ENCODE measurements around the gene LRRC27. TPM values are rescaled to one million over a fixed set of nuclear protein-coding genes. Genes with fewer than 3 reads are reported as not detected.

The LRRC27 gene
- total and polyA plus RNA-seq, 5 donors from 2014 or later: 0.67 to 3.3 (median 2.5) TPM

DNA sequence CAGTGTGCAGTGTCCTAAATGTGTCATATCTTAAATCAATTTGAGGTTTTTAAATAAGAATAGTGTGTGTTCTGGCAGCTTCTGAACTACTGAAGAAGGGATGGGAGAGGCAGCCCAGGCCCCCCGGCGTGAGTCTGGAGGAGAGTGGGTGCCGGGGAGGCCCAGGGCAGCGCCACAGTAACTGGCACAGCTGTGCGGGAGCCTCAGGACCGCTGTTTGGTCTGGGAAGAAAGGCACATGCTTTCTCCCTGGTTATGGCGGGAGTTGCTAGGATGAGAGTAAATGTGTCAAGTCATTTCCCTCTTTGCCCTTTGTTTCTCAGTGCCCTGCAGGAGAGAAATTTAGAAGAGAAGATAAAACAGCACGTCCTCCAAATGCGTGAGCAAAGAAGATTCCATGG lies 33.1 kb downstream of the LRRC27 start:
- Mint-ChIP-seq H3K27me3 (no peaks in the 10 kb centered on the region), H3K36me3 (peaks cover 4% of the 10 kb centered on the region), H3K9me3 (peaks cover 0 to 2% (median 0%) of the 10 kb centered on the region in 7 donors), H3K4me3 (no peak overlapping the region), H3K27ac (no peak overlapping the region), H3K4me1 (peaks cover 0 to 4% (median 0%) of the 10 kb centered on the region in 4 donors)
- H3K4me3 ChIP-seq (ENCODE audit: low read depth, low read length): no peak overlapping the region
- H3K9me3 ChIP-seq (ENCODE audit: control insufficient read depth in 2 of 2, low read length in 2 of 2): no peaks in the 10 kb centered on the region
- H3K27ac ChIP-seq (ENCODE audit: insufficient read depth, low read length, poor library complexity, severe bottlenecking): no peak overlapping the region
- no peaks in the 10 kb centered on the region for H3K36me3 ChIP-seq (ENCODE audit: control insufficient read depth, insufficient read depth, low read length)
- H3K27me3 ChIP-seq (ENCODE audit: control insufficient read depth, insufficient read depth, low read length): no peaks in the 10 kb centered on the region
- DNase-seq (no peak), ATAC-seq (ENCODE audit: low read depth in 2 of 2) (no peak)
- H3K4me1 ChIP-seq (ENCODE audit: control insufficient read depth, insufficient read depth, low read length, poor library complexity, severe bottlenecking): no peaks in the 10 kb centered on the region

DNA sequence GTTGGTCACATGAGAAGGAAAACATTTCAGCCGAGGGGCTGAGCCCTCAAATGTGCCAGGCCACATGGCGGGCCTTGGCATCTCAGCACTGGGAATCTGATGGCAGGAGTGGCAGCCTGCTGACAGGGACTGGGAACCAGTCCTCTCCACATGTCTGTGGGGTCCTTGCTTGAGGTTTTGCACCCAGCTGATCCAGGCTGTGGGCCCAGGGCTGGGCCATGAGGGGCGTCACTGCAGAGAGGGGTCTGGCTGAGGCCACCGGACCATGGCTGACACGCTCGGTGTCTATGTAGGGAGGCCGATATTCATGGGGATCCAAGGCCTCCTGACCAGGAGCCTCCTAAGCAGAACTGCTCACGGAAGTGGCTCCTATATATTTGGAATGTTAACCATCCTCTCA lies 34.0 kb downstream of the LRRC27 start:
- peaks cover 0 to 2% (median 0%) of the 10 kb centered on the region in 7 donors for H3K9me3 Mint-ChIP-seq
- peaks cover 0 to 4% (median 0%) of the 10 kb centered on the region in 4 donors for H3K4me1 Mint-ChIP-seq
- peaks cover 4% of the 10 kb centered on the region for H3K36me3 Mint-ChIP-seq
- Histone ChIP-seq H3K4me3 (ENCODE audit: low read depth, low read length) (no peak overlapping the region), H3K27ac (ENCODE audit: insufficient read depth, low read length, poor library complexity, severe bottlenecking) (no peak overlapping the region), H3K27me3 (ENCODE audit: control insufficient read depth, insufficient read depth, low read length) (no peaks in the 10 kb centered on the region), H3K9me3 (ENCODE audit: control insufficient read depth in 2 of 2, low read length in 2 of 2) (no peaks in the 10 kb centered on the region), H3K4me1 (ENCODE audit: control insufficient read depth, insufficient read depth, low read length, poor library complexity, severe bottlenecking) (no peaks in the 10 kb centered on the region), H3K36me3 (ENCODE audit: control insufficient read depth, insufficient read depth, low read length) (no peaks in the 10 kb centered on the region)
- peak overlapping the region in 1 of 3 donors; percentile 38 for H3K27ac Mint-ChIP-seq
- no peak for ATAC-seq (ENCODE audit: low read depth in 2 of 2)
- no peak for DNase-seq
- no peaks in the 10 kb centered on the region for H3K27me3 Mint-ChIP-seq
- H3K4me3 Mint-ChIP-seq: no peak overlapping the region

DNA sequence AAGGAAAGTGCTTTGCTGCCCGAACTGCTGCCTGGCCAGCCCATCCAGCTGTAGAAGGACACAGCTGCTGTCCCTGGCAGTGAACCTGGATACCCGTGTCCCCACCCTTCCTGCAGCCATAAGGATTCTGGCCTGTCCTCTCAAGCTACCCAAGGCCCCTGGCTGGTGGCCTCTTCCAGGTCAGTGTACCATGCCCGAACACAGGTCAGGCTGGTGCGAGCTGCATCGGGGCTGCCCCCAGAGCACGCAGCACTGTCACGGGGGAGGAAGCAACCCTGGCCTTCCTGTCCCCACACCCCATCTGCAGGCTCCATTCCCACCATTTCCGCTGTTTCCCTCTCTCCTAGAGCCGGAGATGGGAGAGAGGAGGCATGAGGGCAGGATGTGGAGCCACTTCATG lies 34.5 kb downstream of the LRRC27 start:
- H3K4me3 ChIP-seq (ENCODE audit: low read depth, low read length): no peak overlapping the region
- DNase-seq (no peak), ATAC-seq (ENCODE audit: low read depth in 2 of 2) (no peak)
- no peaks in the 10 kb centered on the region for H3K27me3 ChIP-seq (ENCODE audit: control insufficient read depth, insufficient read depth, low read length)
- H3K9me3 ChIP-seq (ENCODE audit: control insufficient read depth in 2 of 2, low read length in 2 of 2): no peaks in the 10 kb centered on the region
- no peaks in the 10 kb centered on the region for H3K4me1 ChIP-seq (ENCODE audit: control insufficient read depth, insufficient read depth, low read length, poor library complexity, severe bottlenecking)
- H3K36me3 ChIP-seq (ENCODE audit: control insufficient read depth, insufficient read depth, low read length): no peaks in the 10 kb centered on the region
- Mint-ChIP-seq H3K27ac (peak overlapping the region in 1 of 3 donors; percentile 52), H3K36me3 (peaks cover 4% of the 10 kb centered on the region), H3K27me3 (no peaks in the 10 kb centered on the region), H3K4me3 (no peak overlapping the region), H3K9me3 (no peaks in the 10 kb centered on the region), H3K4me1 (peaks cover 0 to 4% (median 0%) of the 10 kb centered on the region in 4 donors)
- no peak overlapping the region for H3K27ac ChIP-seq (ENCODE audit: insufficient read depth, low read length, poor library complexity, severe bottlenecking)

- DNase-seq: no peak
- H3K4me3 ChIP-seq (ENCODE audit: low read depth, low read length): no peak overlapping the region
- H3K4me1 ChIP-seq (ENCODE audit: control insufficient read depth, insufficient read depth, low read length, poor library complexity, severe bottlenecking): no peaks in the 10 kb centered on the region
- no peaks in the 10 kb centered on the region for H3K9me3 ChIP-seq (ENCODE audit: control insufficient read depth in 2 of 2, low read length in 2 of 2)
- no peaks in the 10 kb centered on the region for H3K27me3 ChIP-seq (ENCODE audit: control insufficient read depth, insufficient read depth, low read length)
- Mint-ChIP-seq H3K27ac (no peak overlapping the region), H3K4me3 (no peak overlapping the region), H3K9me3 (no peaks in the 10 kb centered on the region), H3K27me3 (peaks cover 6% of the 10 kb centered on the region), H3K4me1 (peaks cover 0 to 8% (median 1%) of the 10 kb centered on the region in 4 donors), H3K36me3 (peaks cover 4% of the 10 kb centered on the region)
- ATAC-seq (ENCODE audit: low read depth in 2 of 2): no peak
- no peak overlapping the region for H3K27ac ChIP-seq (ENCODE audit: insufficient read depth, low read length, poor library complexity, severe bottlenecking)
- no peaks in the 10 kb centered on the region for H3K36me3 ChIP-seq (ENCODE audit: control insufficient read depth, insufficient read depth, low read length)
Measured at GRCh38 chr10:132368391-132368790, 36.4 kb downstream of the LRRC27 start.

- H3K4me1 Mint-ChIP-seq: peaks cover 0 to 8% (median 1%) of the 10 kb centered on the region in 4 donors
- no peaks in the 10 kb centered on the region for H3K9me3 Mint-ChIP-seq
- Histone ChIP-seq H3K4me1 (ENCODE audit: control insufficient read depth, insufficient read depth, low read length, poor library complexity, severe bottlenecking) (no peaks in the 10 kb centered on the region), H3K4me3 (ENCODE audit: low read depth, low read length) (no peak overlapping the region), H3K9me3 (ENCODE audit: control insufficient read depth in 2 of 2, low read length in 2 of 2) (no peaks in the 10 kb centered on the region), H3K36me3 (ENCODE audit: control insufficient read depth, insufficient read depth, low read length) (no peaks in the 10 kb centered on the region), H3K27ac (ENCODE audit: insufficient read depth, low read length, poor library complexity, severe bottlenecking) (no peak overlapping the region), H3K27me3 (ENCODE audit: control insufficient read depth, insufficient read depth, low read length) (no peaks in the 10 kb centered on the region)
- no peak for DNase-seq
- no peak for ATAC-seq (ENCODE audit: low read depth in 2 of 2)
- peaks cover 4% of the 10 kb centered on the region for H3K36me3 Mint-ChIP-seq
- no peak overlapping the region for H3K27ac Mint-ChIP-seq
- no peak overlapping the region for H3K4me3 Mint-ChIP-seq
- peaks cover 6% of the 10 kb centered on the region for H3K27me3 Mint-ChIP-seq
Measured at GRCh38 chr10:132368881-132369635, 37.1 kb downstream of the LRRC27 start.

DNA sequence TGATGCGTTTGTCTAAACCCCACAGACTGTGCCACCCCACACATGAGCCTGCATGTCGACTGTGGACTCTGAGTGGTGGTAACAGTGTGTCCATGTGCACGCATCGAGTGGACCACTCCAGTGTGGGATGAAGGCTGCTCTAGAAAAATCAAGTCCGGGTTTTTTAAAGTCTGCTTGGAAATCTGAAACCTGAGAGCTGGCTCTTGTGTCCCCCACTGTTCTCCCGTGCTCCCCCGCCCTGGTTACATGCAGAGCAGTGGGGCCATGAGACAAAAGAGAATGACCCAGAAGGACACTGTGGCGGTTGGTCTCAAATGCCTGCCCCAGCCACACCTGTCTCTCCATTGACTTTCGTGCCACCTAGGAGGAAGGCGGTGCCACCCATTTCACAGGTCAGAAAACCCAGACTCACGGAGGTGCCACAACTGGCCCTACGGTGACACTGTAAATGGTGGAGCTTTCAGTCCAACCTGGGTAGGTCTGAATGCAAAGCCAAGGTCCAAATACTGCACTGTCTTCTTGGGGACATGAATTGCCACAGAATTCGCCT lies 37.7 kb downstream of the LRRC27 start:
- peaks cover 6% of the 10 kb centered on the region for H3K27me3 Mint-ChIP-seq
- no peaks in the 10 kb centered on the region for H3K9me3 ChIP-seq (ENCODE audit: control insufficient read depth in 2 of 2, low read length in 2 of 2)
- ATAC-seq (ENCODE audit: low read depth in 2 of 2): no peak
- H3K9me3 Mint-ChIP-seq: no peaks in the 10 kb centered on the region
- H3K4me1 Mint-ChIP-seq: peaks cover 0 to 5% (median 1%) of the 10 kb centered on the region in 4 donors
- H3K36me3 ChIP-seq (ENCODE audit: control insufficient read depth, insufficient read depth, low read length): no peaks in the 10 kb centered on the region
- no peaks in the 10 kb centered on the region for H3K4me1 ChIP-seq (ENCODE audit: control insufficient read depth, insufficient read depth, low read length, poor library complexity, severe bottlenecking)
- no peak overlapping the region for H3K27ac Mint-ChIP-seq
- no peak overlapping the region for H3K4me3 Mint-ChIP-seq
- H3K27me3 ChIP-seq (ENCODE audit: control insufficient read depth, insufficient read depth, low read length): no peaks in the 10 kb centered on the region
- no peak for DNase-seq
- H3K4me3 ChIP-seq (ENCODE audit: low read depth, low read length): no peak overlapping the region
- peaks cover 4% of the 10 kb centered on the region for H3K36me3 Mint-ChIP-seq
- H3K27ac ChIP-seq (ENCODE audit: insufficient read depth, low read length, poor library complexity, severe bottlenecking): no peak overlapping the region

DNA sequence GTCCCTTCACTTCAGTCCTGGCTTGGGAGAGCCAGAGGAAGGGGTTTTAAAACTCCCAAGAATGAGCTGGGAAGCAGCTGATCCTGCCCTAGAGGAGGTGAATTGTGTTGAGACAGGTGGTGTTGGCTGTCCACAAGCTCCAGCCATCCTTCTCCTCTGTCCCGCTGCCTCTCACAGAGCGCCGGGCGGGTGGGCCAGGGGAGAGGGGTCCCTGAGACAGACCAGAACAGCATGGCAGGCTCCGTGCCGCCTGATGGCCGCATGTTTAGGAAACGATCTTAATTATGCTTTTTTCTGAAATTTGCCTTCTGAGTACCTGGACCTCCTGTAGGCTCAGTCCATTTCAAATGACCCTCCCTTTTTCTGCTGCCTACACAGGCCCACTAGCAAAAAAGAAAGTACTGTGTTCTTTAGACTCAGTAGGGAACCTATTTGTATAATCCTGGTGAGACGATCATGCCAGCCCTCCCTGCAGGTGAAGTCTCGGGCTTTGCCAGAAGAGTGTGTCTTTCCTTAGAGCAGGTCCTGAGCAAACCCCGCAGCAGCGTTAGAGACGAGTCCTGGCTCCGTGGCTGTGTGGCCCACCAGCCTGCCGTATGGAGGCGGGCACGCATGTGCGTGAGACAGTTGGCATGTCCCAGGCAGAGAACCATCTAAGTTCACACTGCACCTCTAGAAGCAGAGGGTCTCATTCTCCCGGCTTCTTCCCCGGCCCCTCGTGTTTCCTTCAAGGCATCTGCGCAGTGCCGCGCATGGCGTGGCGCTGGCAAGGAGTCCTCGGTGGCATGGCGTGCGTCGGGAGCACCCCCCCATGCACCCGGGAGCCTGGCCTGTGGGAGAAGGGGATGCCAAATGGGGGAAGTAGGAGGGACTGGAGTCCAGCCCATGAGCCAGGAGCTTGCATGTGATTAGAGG lies 38.7 kb downstream of the LRRC27 start:
- H3K4me1 ChIP-seq (ENCODE audit: control insufficient read depth, insufficient read depth, low read length, poor library complexity, severe bottlenecking): no peaks in the 10 kb centered on the region
- Mint-ChIP-seq H3K9me3 (no peaks in the 10 kb centered on the region), H3K4me3 (no peak overlapping the region), H3K36me3 (peaks cover 4% of the 10 kb centered on the region), H3K27me3 (peaks cover 6% of the 10 kb centered on the region), H3K4me1 (peaks cover 0 to 4% (median 1%) of the 10 kb centered on the region in 4 donors), H3K27ac (peak overlapping the region in 1 of 3 donors; percentile 25)
- H3K9me3 ChIP-seq (ENCODE audit: control insufficient read depth in 2 of 2, low read length in 2 of 2): no peaks in the 10 kb centered on the region
- H3K27me3 ChIP-seq (ENCODE audit: control insufficient read depth, insufficient read depth, low read length): no peaks in the 10 kb centered on the region
- DNase-seq: no peak
- H3K36me3 ChIP-seq (ENCODE audit: control insufficient read depth, insufficient read depth, low read length): no peaks in the 10 kb centered on the region
- H3K4me3 ChIP-seq (ENCODE audit: low read depth, low read length): no peak overlapping the region
- H3K27ac ChIP-seq (ENCODE audit: insufficient read depth, low read length, poor library complexity, severe bottlenecking): no peak overlapping the region
- ATAC-seq (ENCODE audit: low read depth in 2 of 2): no peak
